Neuronal stem cell (in vitro differentiated cells): ENCODE results near the gene ARHGAP21.

Experiments
- DNase-seq: peaks from one replicate; pipeline ENCODE4 v3.0.0-alpha.2; 2013; ENCODE audit warnings: low spot score
- H2AFZ ChIP-seq: one replicate; pipeline ENCODE4 v1.6.1; 2013; ENCODE audit warnings: mild to moderate bottlenecking, low read length, inconsistent platforms
- H2AK5ac ChIP-seq: 2 replicates; pipeline ENCODE4 v1.6.1; 2013; ENCODE audit warnings: low read depth, mild to moderate bottlenecking, inconsistent platforms, low read length, moderate library complexity, mixed read lengths
- H2BK120ac ChIP-seq: 2 replicates; pipeline ENCODE4 v1.6.1; 2013; ENCODE audit warnings: low read depth, mild to moderate bottlenecking, inconsistent platforms, low read length, moderate library complexity, mixed read lengths
- H2BK12ac ChIP-seq: one replicate; pipeline ENCODE4 v1.6.1; 2013; ENCODE audit warnings: low read length, inconsistent platforms
- H2BK15ac ChIP-seq: 2 replicates; pipeline ENCODE4 v1.6.1; 2013; ENCODE audit warnings: mild to moderate bottlenecking, low read length, inconsistent platforms, mixed read lengths
- H2BK5ac ChIP-seq: one replicate; pipeline ENCODE4 v1.6.1; 2013; ENCODE audit warnings: inconsistent platforms, mild to moderate bottlenecking, low read length, moderate library complexity
- H3K14ac ChIP-seq: one replicate; pipeline ENCODE4 v1.6.1; 2013; ENCODE audit warnings: low read length, inconsistent platforms
- H3K18ac ChIP-seq: 2 replicates; pipeline ENCODE4 v1.6.1; 2013; ENCODE audit warnings: low read length, inconsistent platforms
- H3K23ac ChIP-seq: 2 replicates; pipeline ENCODE4 v1.6.1; 2013; ENCODE audit warnings: low read depth, mild to moderate bottlenecking, mixed read lengths, low read length, inconsistent platforms; ENCODE audit not compliant: poor library complexity
- H3K27ac ChIP-seq: replicated peaks from 3 replicates; pipeline ENCODE4 v1.5.1; 2013; ENCODE audit warnings: low read length, inconsistent platforms
- H3K27me3 ChIP-seq, 3 experiments: 2 replicates each; pipeline ENCODE4 v1.6.1; 2013; ENCODE audit warnings: low read length in 3 of 3, mild to moderate bottlenecking in 2 of 3, inconsistent platforms in 1 of 3, low read depth in 1 of 3, mixed read lengths in 1 of 3, moderate library complexity in 1 of 3; ENCODE audit not compliant: control insufficient read depth in 3 of 3, insufficient read depth in 3 of 3
- H3K36me3 ChIP-seq, 2 donors: replicated peaks in 1 of 2; 2 replicates each; pipeline ENCODE4 v1.6.1; 2013; ENCODE audit warnings: low read length in 2 of 2; ENCODE audit not compliant: control insufficient read depth in 2 of 2, insufficient read depth in 2 of 2
- H3K4ac ChIP-seq: 2 replicates; pipeline ENCODE4 v1.6.1; 2013; ENCODE audit warnings: inconsistent platforms, mild to moderate bottlenecking, low read length, moderate library complexity
- H3K4me1 ChIP-seq, 2 donors: 1 replicate in 1 of 2; 2 replicates in 1 of 2; pipeline ENCODE4 v1.6.1; 2013; ENCODE audit warnings: low read length in 2 of 2, low read depth in 1 of 2; ENCODE audit not compliant: control insufficient read depth in 2 of 2, insufficient read depth in 1 of 2
- H3K4me2 ChIP-seq: one replicate; pipeline ENCODE4 v1.6.1; 2013; ENCODE audit warnings: mild to moderate bottlenecking, low read length, inconsistent platforms; ENCODE audit not compliant: insufficient read depth, poor library complexity, severe bottlenecking
- H3K4me3 ChIP-seq, 2 donors: 2 replicates each; pipeline ENCODE4 v1.5.1; 2013; ENCODE audit warnings: low read length in 2 of 2, mild to moderate bottlenecking in 2 of 2, inconsistent platforms in 1 of 2, moderate library complexity in 1 of 2
- H3K79me1 ChIP-seq: one replicate; pipeline ENCODE4 v1.6.1; 2013; ENCODE audit warnings: low read depth, mild to moderate bottlenecking, inconsistent platforms, low read length, moderate library complexity
- H3K9ac ChIP-seq: one replicate; pipeline ENCODE4 v1.6.1; 2013; ENCODE audit warnings: mild to moderate bottlenecking, low read depth, low read length, inconsistent platforms; ENCODE audit not compliant: poor library complexity
- H3K9me3 ChIP-seq, 2 donors: replicated peaks in 1 of 2; 2 replicates each; pipeline versions ENCODE3 to v1.6.1; 2013; ENCODE audit warnings: low read length in 2 of 2, mild to moderate bottlenecking in 2 of 2, inconsistent platforms in 1 of 2, low read depth in 1 of 2, mixed read lengths in 1 of 2, moderate library complexity in 1 of 2; ENCODE audit not compliant: control insufficient read depth in 2 of 2, insufficient read depth in 1 of 2
- H4K8ac ChIP-seq: one replicate; pipeline ENCODE4 v1.6.1; 2013; ENCODE audit warnings: low read depth, mild to moderate bottlenecking, inconsistent platforms, low read length, moderate library complexity
- H4K91ac ChIP-seq: one replicate; pipeline ENCODE4 v1.6.1; 2013; ENCODE audit warnings: low read length, low read depth, mild to moderate bottlenecking, inconsistent platforms; ENCODE audit not compliant: poor library complexity
- WGBS, 2 donors: extraction: QIAGEN DNeasy Blood & Tissue Kit; methylation state at CpG; one replicate each; pipeline ENCODE4 v1.1.7; 2013; ENCODE audit warnings: missing lambda C conversion rate in 2 of 2, mixed read lengths in 1 of 2; ENCODE audit not compliant: insufficient read length in 2 of 2, insufficient replicate concordance in 1 of 2; ENCODE audit errors: extremely low coverage in 2 of 2; 5-methylcytosine and 5-hydroxymethylcytosine counted together

ARHGAP21 gene

DNA sequence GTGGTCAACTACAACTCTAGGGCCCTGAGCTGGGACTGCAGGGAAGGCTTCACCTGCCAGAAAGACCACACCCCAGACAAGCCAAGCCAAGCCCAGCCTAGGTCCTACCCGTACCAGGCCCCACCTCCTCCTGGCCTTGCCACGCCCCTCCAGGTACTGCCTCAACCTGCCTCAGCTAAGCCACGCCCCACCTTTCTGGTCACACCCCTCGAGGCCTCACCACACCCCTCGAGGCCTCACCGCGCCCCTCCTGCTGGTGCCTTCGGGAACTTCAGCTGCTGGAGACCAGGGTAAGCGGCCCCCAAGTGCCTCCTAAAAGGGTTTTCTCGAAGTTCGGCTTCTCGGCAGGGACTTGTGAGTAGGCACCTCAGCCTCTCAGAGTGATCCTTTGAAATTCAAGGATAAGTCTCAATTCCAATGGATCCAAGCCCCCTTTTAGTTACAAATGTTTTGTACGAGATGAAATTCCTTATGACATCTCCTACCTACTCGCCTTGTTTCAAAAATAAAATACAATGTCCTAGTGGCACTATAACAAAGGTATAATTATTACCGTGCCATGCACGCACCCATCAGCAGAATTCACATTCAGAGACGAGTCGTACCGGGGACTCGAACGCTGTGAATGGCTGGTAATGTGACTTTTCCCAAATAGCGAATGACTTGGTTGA lies 171.2 kb downstream of the ARHGAP21 start:
- Histone ChIP-seq H3K18ac (peak overlapping the region; percentile 3), H3K4me2 (no peak overlapping the region), H3K79me1 (no peaks in the 10 kb centered on the region), H2AFZ (no peak overlapping the region), H2BK12ac (no peak overlapping the region), H3K4me1 (peaks cover 0 to 3% of the 10 kb centered on the region in 2 donors), H2BK15ac (no peak overlapping the region), H3K9ac (no peak overlapping the region), H3K23ac (peak overlapping the region; percentile 44), H2BK120ac (no peak overlapping the region), H3K4ac (no peak overlapping the region), H2BK5ac (no peak overlapping the region), H3K27ac (no peak overlapping the region), H4K91ac (no peak overlapping the region), H3K36me3 (no peaks in the 10 kb centered on the region), H3K4me3 (no peak overlapping the region), H2AK5ac (no peak overlapping the region), H3K27me3 (no peaks in the 10 kb centered on the region), H3K14ac (no peak overlapping the region), H4K8ac (no peak overlapping the region), H3K9me3 (no peaks in the 10 kb centered on the region)
- DNase-seq = no peak
- no CpG with 5 or more reads among the region's 22 CpGs for WGBS, 2 donors

DNA sequence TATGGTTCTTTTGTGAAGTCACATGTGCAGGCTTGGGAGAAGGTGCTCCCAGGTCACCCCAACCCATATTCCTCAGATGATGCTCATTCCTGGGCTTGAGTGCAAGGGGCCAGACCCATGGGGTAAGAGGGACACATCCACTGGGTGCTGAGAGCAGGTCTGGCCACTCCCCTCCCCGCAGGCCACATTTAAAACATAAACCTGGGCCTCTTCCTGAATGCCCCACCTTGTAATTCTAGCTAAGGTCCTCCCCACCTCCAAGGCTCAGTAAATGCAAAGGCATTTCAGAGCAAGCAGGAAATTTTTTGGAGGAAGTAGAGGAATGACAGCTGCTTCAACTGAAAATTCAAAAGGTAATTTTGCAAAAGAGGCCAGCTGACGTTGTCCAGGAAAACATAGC lies 172.5 kb downstream of the ARHGAP21 start:
- Histone ChIP-seq H3K36me3 (no peaks in the 10 kb centered on the region), H3K23ac (no peak overlapping the region), H4K91ac (no peak overlapping the region), H2BK12ac (no peak overlapping the region), H3K9ac (no peak overlapping the region), H3K27me3 (no peaks in the 10 kb centered on the region), H3K4ac (no peak overlapping the region), H3K4me3 (no peak overlapping the region), H2BK120ac (no peak overlapping the region), H2AFZ (no peak overlapping the region), H2BK15ac (no peak overlapping the region), H3K27ac (no peak overlapping the region), H3K4me2 (no peak overlapping the region), H3K18ac (no peak overlapping the region), H3K79me1 (no peaks in the 10 kb centered on the region), H2AK5ac (no peak overlapping the region), H2BK5ac (no peak overlapping the region), H3K9me3 (no peaks in the 10 kb centered on the region), H3K4me1 (peaks cover 0 to 2% of the 10 kb centered on the region in 2 donors), H3K14ac (no peak overlapping the region), H4K8ac (no peak overlapping the region)
- WGBS, 2 donors = no CpG with 5 or more reads among the region's 2 CpGs
- DNase-seq = no peak

DNA sequence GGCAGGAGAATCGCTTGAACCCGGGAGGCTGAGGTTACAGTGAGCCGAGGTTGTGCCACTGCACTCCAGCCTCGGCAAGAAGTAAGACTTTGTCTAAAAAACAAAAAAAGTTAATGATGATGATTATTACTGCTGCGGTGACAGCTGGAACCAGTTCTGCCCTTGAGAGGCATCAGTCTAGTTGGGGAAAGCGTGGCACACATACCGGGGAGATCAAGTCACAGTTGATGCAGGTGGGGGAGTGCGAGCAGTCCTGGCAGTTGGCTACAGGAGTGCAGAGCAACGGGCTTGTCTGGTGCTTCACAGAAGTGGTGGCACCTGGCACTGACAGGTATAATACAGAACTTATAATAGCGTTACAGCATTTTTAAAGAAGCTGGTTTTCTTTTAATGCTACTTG lies 173.0 kb downstream of the ARHGAP21 start:
- H3K79me1 ChIP-seq = no peaks in the 10 kb centered on the region
- H3K23ac ChIP-seq = no peak overlapping the region
- no peak overlapping the region for H3K4me2 ChIP-seq
- no peak overlapping the region for H2BK120ac ChIP-seq
- no CpG with 5 or more reads among the region's 10 CpGs for WGBS, 2 donors
- no peak overlapping the region for H2BK15ac ChIP-seq
- no peak overlapping the region for H3K27ac ChIP-seq
- H3K27me3 ChIP-seq = no peaks in the 10 kb centered on the region
- no peak overlapping the region for H3K4me3 ChIP-seq
- no peak overlapping the region for H4K91ac ChIP-seq
- no peaks in the 10 kb centered on the region for H3K9me3 ChIP-seq
- no peak overlapping the region for H3K9ac ChIP-seq
- H3K14ac ChIP-seq = no peak overlapping the region
- H3K18ac ChIP-seq = no peak overlapping the region
- H3K4ac ChIP-seq = no peak overlapping the region
- no peak overlapping the region for H4K8ac ChIP-seq
- H2BK12ac ChIP-seq = no peak overlapping the region
- H2BK5ac ChIP-seq = no peak overlapping the region
- H2AK5ac ChIP-seq = no peak overlapping the region
- no peaks in the 10 kb centered on the region for H3K4me1 ChIP-seq
- no peak for DNase-seq
- no peak overlapping the region for H2AFZ ChIP-seq
- no peaks in the 10 kb centered on the region for H3K36me3 ChIP-seq

DNA sequence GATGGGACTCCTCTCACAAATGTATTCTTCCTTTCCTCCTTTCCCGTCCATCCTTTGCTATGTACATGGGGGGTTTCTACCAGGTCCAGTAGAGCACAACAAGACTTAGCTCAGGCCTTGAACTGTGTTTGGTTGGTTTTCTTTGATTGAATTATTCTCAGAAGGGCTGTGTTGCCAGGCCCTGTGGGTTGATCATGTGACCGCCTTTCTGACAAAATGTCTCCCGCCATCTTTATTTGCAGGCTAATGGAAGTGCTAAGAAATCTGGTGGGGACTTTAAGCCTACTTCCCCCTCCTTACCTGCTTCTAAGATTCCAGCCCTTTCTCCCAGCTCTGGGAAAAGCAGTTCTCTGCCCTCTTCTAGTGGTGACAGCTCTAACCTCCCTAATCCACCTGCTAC lies 178.1 kb downstream of the ARHGAP21 start:
- no peak overlapping the region for H2BK120ac ChIP-seq
- no CpG with 5 or more reads among the region's 3 CpGs for WGBS, 2 donors

More for the DNA sequence above, 178.1 kb downstream of the ARHGAP21 start:
- Histone ChIP-seq H3K4me3 (no peak overlapping the region), H3K14ac (no peak overlapping the region), H2BK15ac (no peak overlapping the region), H3K4me2 (no peak overlapping the region), H4K8ac (no peak overlapping the region), H3K4ac (no peak overlapping the region), H3K9ac (no peak overlapping the region), H3K18ac (no peak overlapping the region), H2AFZ (no peak overlapping the region), H2BK12ac (no peak overlapping the region), H3K23ac (no peak overlapping the region), H3K27ac (no peak overlapping the region), H3K4me1 (no peaks in the 10 kb centered on the region), H2AK5ac (no peak overlapping the region), H2BK5ac (no peak overlapping the region), H3K9me3 (no peaks in the 10 kb centered on the region), H4K91ac (no peak overlapping the region), H3K27me3 (no peaks in the 10 kb centered on the region), H3K36me3 (no peaks in the 10 kb centered on the region), H3K79me1 (no peaks in the 10 kb centered on the region)
- DNase-seq = no peak
